Measurements from ENCODE around the gene CTIF. TPM values are rescaled to one million over a fixed set of nuclear protein-coding genes. Genes with fewer than 3 reads are reported as not detected.
A peak's percentile ranks its signal among the peaks of the same experiment; 100 is the strongest.
"Not testable (repeated sequence)": the region's sequence is repeated elsewhere in the genome, so short reads cannot be mapped to it uniquely, and the experiment has no call there.

The CTIF gene
- total RNA-seq = 10 to 100 TPM; 14.8 to 18.5 TPM
- long read RNA-seq, partial matches to known transcripts = 0 of 7 reads
- long read RNA-seq, other reads (novel, unspliced or antisense) = 6 of 7 reads

- DNase-seq (peak; percentile 96 to 97), ATAC-seq (peak; percentile 87)
- intact Hi-C loops (cut with DNase I, micrococcal nuclease) = loop anchor here in 1 of 2 donors (10.0 kb wide), 1 partner anchor 126 kb away; no protein-coding TSS in a partner anchor
Observed at GRCh38 chr18:48538531-48539405, at the start of gene CTIF. TSS of gene CTIF (plus strand) at chr18:48539031. CDS start at chr18:48619566, 80,535 bp downstream.

- intact Hi-C loops (cut with DNase I, micrococcal nuclease) = no loop called here
- DNase-seq = no peak
- no peak for ATAC-seq
Observed at GRCh38 chr18:48490641-48491293, 48.1 kb upstream of the CTIF start.

- no peak for ATAC-seq
Observed at GRCh38 chr18:48492880-48493279, 46.0 kb upstream of the CTIF start.

GRCh38 chr18:48493434-48494230 is 45.2 kb upstream of the CTIF start:
- peak; percentile 61 for ATAC-seq
- intact Hi-C loops (cut with DNase I, micrococcal nuclease) = no loop called here
- no peak for DNase-seq

More at GRCh38 chr18:48492880-48493279, 46.0 kb upstream of the CTIF start:
- DNase-seq = no peak
- intact Hi-C loops (cut with DNase I, micrococcal nuclease) = no loop called here

- DNase-seq (no peak), ATAC-seq (no peak)
- intact Hi-C loops (cut with DNase I, micrococcal nuclease) = no loop called here
Observed at GRCh38 chr18:48497863-48498262, 41.0 kb upstream of the CTIF start.

GRCh38 chr18:48500517-48500916 is 38.3 kb upstream of the CTIF start:
- intact Hi-C loops (cut with DNase I, micrococcal nuclease) = no loop called here
- DNase-seq (no peak), ATAC-seq (no peak)

GRCh38 chr18:48502906-48503305 is 35.9 kb upstream of the CTIF start:
- DNase-seq (no peak), ATAC-seq (no peak)
- intact Hi-C loops (cut with DNase I, micrococcal nuclease) = no loop called here

- intact Hi-C loops (cut with DNase I, micrococcal nuclease) = no loop called here
- no peak for DNase-seq
- no peak for ATAC-seq
Observed at GRCh38 chr18:48504819-48505218, 34.0 kb upstream of the CTIF start.

GRCh38 chr18:48506983-48507568 is 31.8 kb upstream of the CTIF start:
- intact Hi-C loops (cut with DNase I, micrococcal nuclease); DNase-seq; ATAC-seq: not testable (repeated sequence)

- intact Hi-C loops (cut with DNase I, micrococcal nuclease); ATAC-seq; DNase-seq: not testable (repeated sequence)
Observed at GRCh38 chr18:48512498-48512897, 26.3 kb upstream of the CTIF start.

- DNase-seq = no peak
- no peak for ATAC-seq
- intact Hi-C loops (cut with DNase I, micrococcal nuclease) = no loop called here
Observed at GRCh38 chr18:48514786-48515185, 24.0 kb upstream of the CTIF start.

GRCh38 chr18:48517048-48517447 is 21.8 kb upstream of the CTIF start:
- no peak for ATAC-seq
- intact Hi-C loops (cut with DNase I, micrococcal nuclease) = no loop called here
- no peak for DNase-seq

GRCh38 chr18:48519431-48520100 is 19.3 kb upstream of the CTIF start:
- ATAC-seq = no peak

GRCh38 chr18:48521723-48522122 is 17.1 kb upstream of the CTIF start:
- DNase-seq (no peak), ATAC-seq (no peak)
- intact Hi-C loops (cut with DNase I, micrococcal nuclease) = no loop called here

More at GRCh38 chr18:48519431-48520100, 19.3 kb upstream of the CTIF start:
- no peak for DNase-seq
- intact Hi-C loops (cut with DNase I, micrococcal nuclease) = no loop called here

- ATAC-seq (no peak), DNase-seq (no peak)
- intact Hi-C loops (cut with DNase I, micrococcal nuclease) = no loop called here
Observed at GRCh38 chr18:48525671-48526070, 13.2 kb upstream of the CTIF start.

- intact Hi-C loops (cut with DNase I, micrococcal nuclease) = no loop called here
- ATAC-seq (no peak), DNase-seq (no peak)
Observed at GRCh38 chr18:48527461-48527860, 11.4 kb upstream of the CTIF start.

- intact Hi-C loops (cut with DNase I, micrococcal nuclease) = no loop called here
- DNase-seq (no peak), ATAC-seq (no peak)
Observed at GRCh38 chr18:48528861-48529260, 10.0 kb upstream of the CTIF start.

- ATAC-seq (no peak), DNase-seq (no peak)
- intact Hi-C loops (cut with DNase I, micrococcal nuclease) = loop anchor here in 1 of 2 donors (10.0 kb wide), 1 partner anchor 135 kb away; no protein-coding TSS in a partner anchor
Observed at GRCh38 chr18:48529796-48530195, 9.0 kb upstream of the CTIF start.
